Measurements from ENCODE around the gene C10orf67. TPM values are rescaled to one million over a fixed set of nuclear protein-coding genes. Genes with fewer than 3 reads are reported as not detected.
A peak's percentile ranks its signal among the peaks of the same experiment; 100 is the strongest.
"Not testable (repeated sequence)": the region's sequence is repeated elsewhere in the genome, so short reads cannot be mapped to it uniquely, and the experiment has no call there.

Gene C10orf67
- total RNA-seq, 1 experiment from 2014 or later: 0.15 TPM

GRCh38 chr10:23387516-23387915, 42.9 kb upstream of the C10orf67 start:
- H4K20me1 ChIP-seq (ENCODE audit: low read length); H3K79me2 ChIP-seq (ENCODE audit: low read length); BruUV-seq (replicated peaks); H3F3A ChIP-seq (ENCODE audit: low read length, unreplicated experiment); intact Hi-C loops (cut with micrococcal nuclease); H3K36me3 ChIP-seq (ENCODE audit: low read depth, low read length); POLR2A ChIA-PET (ENCODE audit: unreplicated experiment); DNase-seq; CTCF ChIA-PET; H3K4me1 ChIP-seq (ENCODE audit: insufficient read depth, low read length); H3K9ac ChIP-seq (ENCODE audit: low read length); H2AFZ ChIP-seq (ENCODE audit: low read length); H3K27me3 ChIP-seq (ENCODE audit: low read length); H3K9me2 ChIP-seq (replicated peaks; ENCODE audit: low read length); H3K4me3 ChIP-seq (ENCODE audit: low read length); H3K9me3 ChIP-seq (ENCODE audit: low read length); H3K27ac ChIP-seq (ENCODE audit: low read length); ATAC-seq; H3K4me2 ChIP-seq (ENCODE audit: low read length): not testable (repeated sequence)

- H3K4me3 ChIP-seq (ENCODE audit: low read length): no peak overlapping the region
- no peak overlapping the region for H3K9ac ChIP-seq (ENCODE audit: low read length)
- intact Hi-C loops (cut with micrococcal nuclease): no loop called here
- H2AFZ ChIP-seq (ENCODE audit: low read length): no peak overlapping the region
- DNase-seq (no peak), ATAC-seq (no peak)
- no peaks in the 10 kb centered on the region for H3F3A ChIP-seq (ENCODE audit: low read length, unreplicated experiment)
- no peaks in the 10 kb centered on the region for H3K79me2 ChIP-seq (ENCODE audit: low read length)
- no peaks in the 10 kb centered on the region for H3K9me3 ChIP-seq (ENCODE audit: low read length)
- no peak overlapping the region for H3K27ac ChIP-seq (ENCODE audit: low read length)
- no peaks in the 10 kb centered on the region for H3K4me1 ChIP-seq (ENCODE audit: insufficient read depth, low read length)
- ChIA-PET CTCF (no interaction called here), POLR2A (ENCODE audit: unreplicated experiment) (no interaction called here)
- no peaks in the 10 kb centered on the region for H3K27me3 ChIP-seq (ENCODE audit: low read length)
- no peak for TF ChIP-seq EZH2 (IDR thresholded peaks at IDR 0.05; ENCODE audit: low read length, unreplicated experiment)
- no peaks in the 10 kb centered on the region for H3K36me3 ChIP-seq (ENCODE audit: low read depth, low read length)
- no TSS peak for BruUV-seq (replicated peaks)
- no peaks in the 10 kb centered on the region for H3K9me2 ChIP-seq (replicated peaks; ENCODE audit: low read length)
- H3K4me2 ChIP-seq (ENCODE audit: low read length): no peak overlapping the region
- no peaks in the 10 kb centered on the region for H4K20me1 ChIP-seq (ENCODE audit: low read length)
Observed at GRCh38 chr10:23386052-23386451, 41.5 kb upstream of the C10orf67 start.

GRCh38 chr10:23384364-23384763, 39.8 kb upstream of the C10orf67 start:
- intact Hi-C loops (cut with micrococcal nuclease): no loop called here
- no TSS peak for BruUV-seq (replicated peaks)
- Histone ChIP-seq H3K4me2 (ENCODE audit: low read length) (no peak overlapping the region), H3F3A (ENCODE audit: low read length, unreplicated experiment) (no peaks in the 10 kb centered on the region), H3K27me3 (ENCODE audit: low read length) (no peaks in the 10 kb centered on the region), H2AFZ (ENCODE audit: low read length) (no peak overlapping the region), H3K9me2 (replicated peaks; ENCODE audit: low read length) (no peaks in the 10 kb centered on the region), H3K4me1 (ENCODE audit: insufficient read depth, low read length) (no peaks in the 10 kb centered on the region), H3K79me2 (ENCODE audit: low read length) (no peaks in the 10 kb centered on the region), H4K20me1 (ENCODE audit: low read length) (no peaks in the 10 kb centered on the region), H3K27ac (ENCODE audit: low read length) (no peak overlapping the region), H3K36me3 (ENCODE audit: low read depth, low read length) (no peaks in the 10 kb centered on the region), H3K9me3 (ENCODE audit: low read length) (no peaks in the 10 kb centered on the region), H3K9ac (ENCODE audit: low read length) (no peak overlapping the region), H3K4me3 (ENCODE audit: low read length) (no peak overlapping the region)
- CTCF ChIA-PET: no interaction called here
- TF ChIP-seq CTCF (conservative IDR thresholded peaks at IDR 0.05; ENCODE audit: low read depth, low read length) (no peak), EZH2 (IDR thresholded peaks at IDR 0.05; ENCODE audit: low read length, unreplicated experiment) (no peak), EZH2phosphoT487 (IDR thresholded peaks at IDR 0.05; ENCODE audit: borderline replicate concordance, low read length) (no peak)
- ATAC-seq (no peak), DNase-seq (peak; percentile 35)
- POLR2A ChIA-PET (ENCODE audit: unreplicated experiment): no interaction called here

GRCh38 chr10:23383637-23384036, 39.0 kb upstream of the C10orf67 start:
- no peak overlapping the region for H3K9ac ChIP-seq (ENCODE audit: low read length)
- no peaks in the 10 kb centered on the region for H3K9me2 ChIP-seq (replicated peaks; ENCODE audit: low read length)
- TF ChIP-seq EZH2phosphoT487 (IDR thresholded peaks at IDR 0.05; ENCODE audit: borderline replicate concordance, low read length) (no peak), EZH2 (IDR thresholded peaks at IDR 0.05; ENCODE audit: low read length, unreplicated experiment) (no peak), CTCF (conservative IDR thresholded peaks at IDR 0.05; ENCODE audit: low read depth, low read length) (no peak)
- H3K36me3 ChIP-seq (ENCODE audit: low read depth, low read length): no peaks in the 10 kb centered on the region
- H3K27ac ChIP-seq (ENCODE audit: low read length): no peak overlapping the region
- BruUV-seq (replicated peaks): no TSS peak
- ATAC-seq: no peak
- no peaks in the 10 kb centered on the region for H4K20me1 ChIP-seq (ENCODE audit: low read length)
- no peak for DNase-seq
- no peaks in the 10 kb centered on the region for H3K4me1 ChIP-seq (ENCODE audit: insufficient read depth, low read length)
- H3K4me3 ChIP-seq (ENCODE audit: low read length): no peak overlapping the region
- no peaks in the 10 kb centered on the region for H3K79me2 ChIP-seq (ENCODE audit: low read length)
- ChIA-PET CTCF (no interaction called here), POLR2A (ENCODE audit: unreplicated experiment) (interaction anchor here (0.6 kb wide), 1 partner anchor 48 kb away, joined by 3 read pairs; no protein-coding TSS in a partner anchor)
- no peaks in the 10 kb centered on the region for H3K27me3 ChIP-seq (ENCODE audit: low read length)
- no peaks in the 10 kb centered on the region for H3F3A ChIP-seq (ENCODE audit: low read length, unreplicated experiment)
- H3K4me2 ChIP-seq (ENCODE audit: low read length): no peak overlapping the region
- intact Hi-C loops (cut with micrococcal nuclease): no loop called here
- H2AFZ ChIP-seq (ENCODE audit: low read length): no peak overlapping the region
- H3K9me3 ChIP-seq (ENCODE audit: low read length): no peaks in the 10 kb centered on the region
